HG02840 (cell line): ENCODE results near the gene VRK1.

Experiments
- ATAC-seq: cut with Tn5 transposase; IDR thresholded peaks from one replicate; pipeline ENCODE4 v1.9.1; 2021; ENCODE audit warnings: mild to moderate bottlenecking, moderate library complexity, moderate number of reproducible peaks; ENCODE audit not compliant: unreplicated experiment, low FRiP score

The VRK1 gene

GRCh38 chr14:96915478-96915877, 118.3 kb downstream of the VRK1 start:
- no peak for ATAC-seq

DNA sequence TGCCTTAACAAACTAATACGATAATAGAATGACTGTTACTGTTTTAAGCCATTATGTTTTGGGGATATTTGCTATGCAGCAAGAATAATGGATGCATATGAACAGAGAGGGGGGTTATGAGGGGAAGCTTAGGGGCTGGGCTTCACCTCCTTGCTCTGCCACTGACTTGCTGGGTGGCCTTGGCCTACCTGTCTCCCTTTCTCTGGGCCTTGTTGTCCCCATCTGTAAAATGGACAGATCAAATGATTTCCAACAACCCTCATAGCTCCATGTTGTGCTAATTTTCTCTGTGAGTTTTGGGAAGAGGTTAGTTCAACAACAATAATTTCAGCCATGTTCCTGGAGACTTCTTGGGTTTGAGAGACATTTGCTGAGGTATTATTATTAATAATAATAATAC, 119.6 kb downstream of the VRK1 start:
- no peak for ATAC-seq

GRCh38 chr14:96917442-96917963, 120.3 kb downstream of the VRK1 start:
- no peak for ATAC-seq

- no peak for ATAC-seq
Measured at GRCh38 chr14:96920023-96920422, 122.8 kb downstream of the VRK1 start.

DNA sequence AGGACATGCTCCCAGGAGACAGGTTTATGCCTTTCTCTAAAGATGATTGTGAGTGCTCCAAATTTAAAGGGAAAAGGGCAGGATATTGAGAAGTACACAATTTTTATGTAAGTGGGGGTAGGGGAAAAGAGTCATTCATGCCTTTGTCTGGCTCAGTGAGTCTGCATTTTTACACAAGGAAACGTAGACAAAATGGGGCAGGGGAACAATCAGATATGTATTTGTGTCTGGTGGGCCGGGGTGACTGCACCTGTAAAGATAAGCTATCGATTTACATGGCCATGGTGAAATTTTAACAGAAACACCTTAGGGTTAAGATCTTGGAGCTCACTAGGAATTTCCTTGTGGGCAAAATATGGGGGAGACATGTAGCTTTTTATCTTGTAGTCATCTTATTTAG, 123.6 kb downstream of the VRK1 start:
- no peak for ATAC-seq

DNA sequence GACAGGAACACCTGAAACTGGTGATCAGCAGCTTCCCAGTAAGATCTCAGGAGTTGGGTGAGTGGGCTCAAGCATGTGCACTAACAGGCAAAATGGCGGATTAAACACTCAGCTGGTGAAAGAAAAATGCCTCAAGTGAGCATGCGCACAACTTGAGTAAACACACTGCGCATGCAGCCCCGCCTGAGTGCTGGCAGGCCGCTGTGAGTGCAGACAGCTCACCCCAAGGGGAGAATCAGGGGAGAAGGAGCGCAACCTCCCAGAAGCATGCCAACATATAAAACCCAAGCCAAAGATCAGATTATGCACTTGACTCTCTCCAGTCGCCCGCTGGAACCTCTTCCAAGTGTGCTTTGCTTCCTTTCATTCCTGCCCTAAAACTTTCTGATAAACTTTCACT, 125.8 kb downstream of the VRK1 start:
- ATAC-seq, result no peak

GRCh38 chr14:96925422-96925821, 128.2 kb downstream of the VRK1 start:
- ATAC-seq, result no peak

DNA sequence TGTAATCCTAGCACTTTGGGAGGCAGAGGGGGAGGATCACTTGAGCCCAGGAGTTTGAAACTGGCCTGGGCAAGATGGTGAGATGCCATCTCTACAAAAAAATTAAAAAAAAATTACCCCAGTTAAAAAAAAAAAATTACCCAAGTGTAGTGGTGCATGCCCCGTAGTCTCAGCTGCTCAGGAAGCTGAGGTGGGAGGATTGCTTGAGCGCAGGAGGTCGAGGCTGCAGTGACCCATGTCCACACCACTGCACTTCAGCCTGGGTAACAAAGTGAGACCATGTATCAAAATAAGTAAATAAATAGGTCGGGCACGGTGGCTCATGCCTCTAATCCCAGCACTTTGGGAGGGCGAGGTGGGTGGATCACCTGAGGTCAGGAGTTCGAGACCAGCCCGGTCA, 128.8 kb downstream of the VRK1 start:
- ATAC-seq, result no peak

DNA sequence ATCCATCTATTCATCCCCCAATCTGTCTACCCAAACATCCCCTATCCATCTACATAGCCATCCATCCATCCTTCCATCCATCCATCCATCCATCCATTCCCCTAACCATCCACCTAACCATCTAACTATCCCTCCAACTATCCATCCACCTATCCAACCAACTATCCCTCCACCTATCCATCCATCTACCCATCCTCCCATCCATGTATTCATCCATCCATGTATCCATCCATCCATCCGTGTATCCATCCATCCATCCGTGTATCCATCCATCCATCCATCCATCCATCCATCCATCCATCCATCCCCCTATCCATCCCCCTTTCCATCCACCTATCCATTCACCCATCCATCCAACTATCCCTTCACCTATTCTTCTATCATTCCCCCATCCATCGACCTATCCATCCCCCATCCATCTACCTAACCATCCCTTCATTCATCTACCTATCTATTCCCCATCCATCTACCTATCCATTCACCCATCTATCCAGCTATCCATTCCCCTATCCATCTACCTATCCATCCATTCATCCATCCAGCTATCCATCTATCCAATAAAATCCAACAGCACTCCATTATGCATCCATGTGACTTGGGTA, 131.7 kb downstream of the VRK1 start:
- no peak for ATAC-seq

- ATAC-seq, result no peak
Measured at GRCh38 chr14:96929950-96930349, 132.8 kb downstream of the VRK1 start.

DNA sequence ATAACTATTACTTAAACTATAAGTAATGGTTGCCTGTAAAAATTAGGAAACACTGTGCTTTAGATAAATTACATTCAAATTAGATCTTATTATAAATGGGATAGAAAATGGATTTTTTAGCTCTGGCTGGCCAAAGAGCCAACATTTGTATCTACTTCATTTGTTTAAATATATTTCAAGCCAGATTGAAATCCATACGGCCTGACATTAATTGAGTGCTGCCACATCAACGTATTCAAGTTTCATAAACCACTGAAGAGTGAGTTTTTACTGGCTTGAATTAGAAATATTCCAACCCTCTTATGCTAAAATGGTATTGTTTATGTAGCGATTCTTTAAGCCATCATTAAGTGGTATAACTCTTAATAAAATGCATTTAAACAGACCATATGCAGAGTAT, 133.3 kb downstream of the VRK1 start:
- no peak for ATAC-seq
